NOMO-1 treated with dmso at 0.1 percent for 144 hours (cell line): ENCODE results near the gene MAPKBP1.

Experiments
- DNase-seq: peaks from one replicate; lab custom pipeline; 2025; ENCODE audit not compliant: unreplicated experiment; lab: John Stamatoyannopoulos, UW

MAPKBP1 gene

GRCh38 chr15:41862515-41863116 lies 88.3 kb downstream of the MAPKBP1 start:
- no peak for DNase-seq

- no peak for DNase-seq
Observed at GRCh38 chr15:41865490-41866055, 91.3 kb downstream of the MAPKBP1 start.

- DNase-seq: no peak
Observed at GRCh38 chr15:41866263-41866703, 92.0 kb downstream of the MAPKBP1 start.

GRCh38 chr15:41866872-41867579 lies 92.7 kb downstream of the MAPKBP1 start:
- no peak for DNase-seq

GRCh38 chr15:41868321-41868720 lies 94.0 kb downstream of the MAPKBP1 start:
- DNase-seq: no peak

- no peak for DNase-seq
Observed at GRCh38 chr15:41869770-41870688, 95.7 kb downstream of the MAPKBP1 start.

- no peak for DNase-seq
Observed at GRCh38 chr15:41870689-41871081, 96.4 kb downstream of the MAPKBP1 start.

GRCh38 chr15:41871175-41871905 lies 97.1 kb downstream of the MAPKBP1 start:
- DNase-seq: no peak

- DNase-seq: no peak
Observed at GRCh38 chr15:41872166-41872747, 98.0 kb downstream of the MAPKBP1 start.

GRCh38 chr15:41873711-41874110 lies 99.4 kb downstream of the MAPKBP1 start:
- DNase-seq: no peak

GRCh38 chr15:41874736-41875135 lies 100.5 kb downstream of the MAPKBP1 start:
- DNase-seq: no peak

- DNase-seq: no peak
Observed at GRCh38 chr15:41876007-41876406, 101.7 kb downstream of the MAPKBP1 start.

GRCh38 chr15:41876689-41877088 lies 102.4 kb downstream of the MAPKBP1 start:
- DNase-seq: no peak
